ENCODE results near the gene CDC42BPG.

DNA sequence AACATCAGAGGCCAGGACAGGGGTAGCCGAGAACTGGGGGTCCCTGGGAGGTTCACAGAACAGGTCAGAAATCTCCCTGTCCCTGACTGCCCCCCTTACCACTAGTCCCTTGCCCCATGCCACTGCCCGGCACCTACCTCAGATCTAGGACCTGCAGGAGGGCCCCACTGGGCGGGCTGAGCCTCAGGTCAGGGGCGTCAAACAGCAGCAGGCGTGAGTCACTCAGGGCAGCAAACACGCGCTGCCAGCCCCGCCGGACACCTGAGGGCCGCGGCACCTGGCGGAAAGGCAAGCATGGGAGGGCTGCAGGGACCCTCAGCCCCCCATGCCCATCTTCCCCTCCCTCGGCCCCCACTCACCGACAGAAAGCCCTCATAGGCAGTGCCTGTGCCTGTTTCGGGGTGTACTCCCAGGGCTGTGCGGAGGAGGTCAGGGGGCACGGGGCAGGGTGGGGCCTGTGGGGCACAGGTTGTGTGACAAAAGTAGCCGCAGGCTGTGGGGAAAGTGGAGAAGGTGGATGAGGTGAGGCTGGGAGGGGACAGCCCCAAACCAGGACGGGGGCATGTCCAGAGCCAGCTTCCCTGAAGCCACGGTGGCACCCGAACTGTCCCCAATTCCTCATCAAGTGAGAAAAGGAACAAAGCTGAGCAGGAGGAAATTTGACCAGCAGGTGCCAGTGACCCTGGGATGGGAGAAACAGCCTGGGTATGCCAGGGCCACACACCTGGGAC is 11.8 kb downstream of the CDC42BPG start:
- TF ChIP-seq, protein P1, sequence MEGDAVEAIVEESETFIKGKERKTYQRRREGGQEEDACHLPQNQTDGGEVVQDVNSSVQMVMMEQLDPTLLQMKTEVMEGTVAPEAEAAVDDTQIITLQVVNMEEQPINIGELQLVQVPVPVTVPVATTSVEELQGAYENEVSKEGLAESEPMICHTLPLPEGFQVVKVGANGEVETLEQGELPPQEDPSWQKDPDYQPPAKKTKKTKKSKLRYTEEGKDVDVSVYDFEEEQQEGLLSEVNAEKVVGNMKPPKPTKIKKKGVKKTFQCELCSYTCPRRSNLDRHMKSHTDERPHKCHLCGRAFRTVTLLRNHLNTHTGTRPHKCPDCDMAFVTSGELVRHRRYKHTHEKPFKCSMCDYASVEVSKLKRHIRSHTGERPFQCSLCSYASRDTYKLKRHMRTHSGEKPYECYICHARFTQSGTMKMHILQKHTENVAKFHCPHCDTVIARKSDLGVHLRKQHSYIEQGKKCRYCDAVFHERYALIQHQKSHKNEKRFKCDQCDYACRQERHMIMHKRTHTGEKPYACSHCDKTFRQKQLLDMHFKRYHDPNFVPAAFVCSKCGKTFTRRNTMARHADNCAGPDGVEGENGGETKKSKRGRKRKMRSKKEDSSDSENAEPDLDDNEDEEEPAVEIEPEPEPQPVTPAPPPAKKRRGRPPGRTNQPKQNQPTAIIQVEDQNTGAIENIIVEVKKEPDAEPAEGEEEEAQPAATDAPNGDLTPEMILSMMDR (IDR thresholded peaks at IDR 0.05; ENCODE audit: low read depth, low read length) = no peak
- TF ChIP-seq EZH2phosphoT487 (IDR thresholded peaks at IDR 0.05; ENCODE audit: low read depth) = no peak

Data from OCI-LY3 (cell line).